ENCODE measurements around the gene CCDC24. TPM values are rescaled to one million over a fixed set of nuclear protein-coding genes. Genes with fewer than 3 reads are reported as not detected.

The CCDC24 gene
- total RNA-seq, 2 experiments from 2014 or later, result 8.9 to 9.2 TPM

- POLR2A ChIA-PET, result interaction anchor here (0.7 kb wide), 1 partner anchor 11 kb away, joined by 3 read pairs; no protein-coding TSS in a partner anchor
- Histone ChIP-seq H3K36me3 (ENCODE audit: insufficient read depth, low read length) (no peaks in the 10 kb centered on the region), H3K4me1 (ENCODE audit: insufficient read depth, low read length, poor library complexity, severe bottlenecking) (no peaks in the 10 kb centered on the region), H2AFZ (ENCODE audit: low read length) (no peak overlapping the region), H3K79me2 (ENCODE audit: insufficient read depth, low read depth, low read length) (no peaks in the 10 kb centered on the region), H4K20me1 (ENCODE audit: insufficient read depth, low read length) (no peaks in the 10 kb centered on the region), H3K4me3 (ENCODE audit: low read depth, low read length, poor library complexity, severe bottlenecking) (no peak overlapping the region), H3K9me3 (ENCODE audit: low read length) (no peaks in the 10 kb centered on the region), H3K9me2 (ENCODE audit: insufficient read depth, low read length) (no peaks in the 10 kb centered on the region), H3K4me2 (ENCODE audit: low read length) (no peak overlapping the region), H3K27ac (ENCODE audit: low read depth, low read length, poor library complexity, severe bottlenecking) (no peak overlapping the region)
- TF ChIP-seq EZH2phosphoT487 (IDR thresholded peaks at IDR 0.05; ENCODE audit: borderline replicate concordance, low read depth, low read length) (no peak), CTCF (conservative IDR thresholded peaks at IDR 0.05; ENCODE audit: low read length) (no peak)
- DNase-seq (ENCODE audit: low spot score), result no peak
- BruUV-seq (replicated peaks), result no TSS peak
- CTCF ChIA-PET (ENCODE audit: unreplicated experiment), result interaction anchor here (0.6 kb wide), 1 partner anchor 12 kb away, joined by 12 read pairs; the partner anchor contains the start of gene SLC6A9
- intact Hi-C loops (cut with micrococcal nuclease; ENCODE audit: unreplicated experiment), result no loop called here
Observed at GRCh38 chr1:44043176-44044070, 52.0 kb downstream of the CCDC24 start.

GRCh38 chr1:44044071-44044801, 52.8 kb downstream of the CCDC24 start:
- H3K4me2 ChIP-seq (ENCODE audit: low read length), result no peak overlapping the region

More at GRCh38 chr1:44044071-44044801, 52.8 kb downstream of the CCDC24 start:
- no peak overlapping the region for H2AFZ ChIP-seq (ENCODE audit: low read length)
- no peaks in the 10 kb centered on the region for H3K9me3 ChIP-seq (ENCODE audit: low read length)
- no peaks in the 10 kb centered on the region for H3K79me2 ChIP-seq (ENCODE audit: insufficient read depth, low read depth, low read length)
- BruUV-seq (replicated peaks), result no TSS peak
- DNase-seq (ENCODE audit: low spot score), result no peak
- no peaks in the 10 kb centered on the region for H3K4me1 ChIP-seq (ENCODE audit: insufficient read depth, low read length, poor library complexity, severe bottlenecking)
- no peaks in the 10 kb centered on the region for H4K20me1 ChIP-seq (ENCODE audit: insufficient read depth, low read length)
- ChIA-PET CTCF (ENCODE audit: unreplicated experiment) (interaction anchor here (0.6 kb wide), 1 partner anchor 13 kb away, joined by 12 read pairs; the partner anchor contains the start of gene SLC6A9), POLR2A (no interaction called here)
- no peaks in the 10 kb centered on the region for H3K36me3 ChIP-seq (ENCODE audit: insufficient read depth, low read length)
- TF ChIP-seq CTCF (conservative IDR thresholded peaks at IDR 0.05; ENCODE audit: low read length), result no peak
- TF ChIP-seq EZH2phosphoT487 (IDR thresholded peaks at IDR 0.05; ENCODE audit: borderline replicate concordance, low read depth, low read length), result no peak
- H3K27ac ChIP-seq (ENCODE audit: low read depth, low read length, poor library complexity, severe bottlenecking), result no peak overlapping the region
- no peaks in the 10 kb centered on the region for H3K9me2 ChIP-seq (ENCODE audit: insufficient read depth, low read length)
- intact Hi-C loops (cut with micrococcal nuclease; ENCODE audit: unreplicated experiment), result no loop called here
- H3K4me3 ChIP-seq (ENCODE audit: low read depth, low read length, poor library complexity, severe bottlenecking), result no peak overlapping the region

Data from OCI-LY7 (cell line).